HG03520 (cell line): Measurements from ENCODE around the gene ANO7.
"Not testable (repeated sequence)": the region's sequence is repeated elsewhere in the genome, so short reads cannot be mapped to it uniquely, and the experiment has no call there.

ENCODE experiments used
- ATAC-seq: cut with Tn5 transposase; IDR thresholded peaks from one replicate; pipeline ENCODE4 v1.9.1; 2021; ENCODE audit warnings: mild to moderate bottlenecking, moderate library complexity; ENCODE audit not compliant: unreplicated experiment

Gene ANO7

DNA sequence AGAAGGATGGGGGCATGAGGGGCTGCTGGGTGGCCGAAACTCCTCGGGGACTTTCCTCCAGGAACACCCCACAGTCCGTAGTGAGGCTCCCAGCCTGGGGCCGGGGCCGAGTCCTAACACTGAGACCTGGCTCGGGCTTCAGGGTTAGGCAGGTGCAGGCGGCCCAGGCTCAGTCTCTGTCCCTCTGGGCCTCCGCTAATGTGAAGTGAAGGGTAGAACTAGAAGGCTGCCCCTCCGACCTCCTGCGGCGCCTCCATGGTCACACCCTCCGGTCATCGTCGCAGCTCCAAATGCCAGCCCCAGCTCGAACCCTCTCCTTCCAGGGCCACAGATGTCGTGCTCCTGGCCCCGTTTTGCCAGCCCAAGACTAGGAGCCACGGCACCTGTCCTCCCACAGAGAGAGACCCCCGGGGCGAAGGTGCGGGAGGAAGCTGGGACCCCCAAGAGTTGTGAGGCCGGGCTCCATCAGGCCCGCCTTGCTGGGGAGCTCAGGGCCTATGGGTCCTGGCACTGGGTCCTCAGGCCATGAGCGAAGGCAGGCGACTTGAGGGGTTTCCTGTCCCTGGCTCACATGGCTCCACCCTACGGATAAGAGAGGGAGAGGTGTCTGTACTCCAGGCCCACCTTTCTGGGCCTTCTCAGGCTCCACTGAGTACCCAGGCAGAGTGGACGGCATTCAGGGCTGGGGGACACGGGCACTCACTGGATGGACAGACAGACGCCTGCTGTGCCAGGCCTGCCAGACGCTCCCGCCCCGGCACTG, 797 bp downstream of the ANO7 start:
- no peak for ATAC-seq

DNA sequence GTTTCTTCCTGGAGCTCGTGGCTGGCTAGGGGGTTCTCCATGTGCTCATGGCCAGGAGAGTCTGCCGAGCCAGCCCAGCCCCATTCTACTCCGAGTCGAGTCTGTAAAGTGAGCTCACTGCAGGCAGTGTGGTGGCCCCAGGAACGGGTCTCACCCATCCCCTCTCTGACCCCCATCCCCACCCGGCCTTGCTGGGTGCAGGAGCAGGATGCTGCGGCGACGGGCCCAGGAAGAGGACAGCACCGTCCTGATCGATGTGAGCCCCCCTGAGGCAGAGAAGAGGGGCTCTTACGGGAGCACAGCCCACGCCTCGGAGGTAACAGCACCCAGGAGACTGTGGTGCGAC, 1.4 kb downstream of the ANO7 start:
- no peak for ATAC-seq

DNA sequence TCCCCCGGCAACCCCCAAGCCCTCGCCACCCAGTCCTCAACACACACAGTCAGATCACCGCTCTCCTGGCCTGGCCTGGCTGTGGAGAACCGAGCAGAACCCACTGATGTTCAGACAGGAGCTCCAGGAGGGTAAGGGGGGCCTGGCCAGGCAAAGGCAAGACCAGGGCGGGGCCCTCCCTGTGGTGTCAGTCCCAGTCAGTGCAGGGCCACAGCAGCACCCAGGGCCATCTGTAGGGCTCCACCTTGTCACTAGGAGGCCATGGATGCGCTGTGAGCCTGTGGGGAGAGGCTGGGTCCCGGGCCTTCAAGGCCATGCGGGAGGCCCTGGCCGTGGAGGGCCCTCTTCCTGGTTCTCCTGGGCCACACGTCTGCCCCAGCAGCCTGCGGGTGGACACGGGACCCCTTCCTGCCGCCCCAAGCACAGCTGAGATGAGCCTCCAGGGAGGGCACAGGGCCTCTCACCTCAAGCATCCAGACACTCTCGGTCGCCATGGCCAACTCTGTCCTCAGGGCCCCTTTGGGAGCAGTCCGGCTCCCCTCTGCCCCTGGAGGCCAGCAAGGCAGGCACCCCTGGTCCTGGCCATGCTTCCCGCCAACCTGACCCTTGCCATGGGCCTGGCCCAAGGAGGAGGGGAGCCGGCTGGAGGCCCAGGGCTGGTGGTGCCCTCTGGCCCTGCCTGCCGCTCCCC, 2.0 kb downstream of the ANO7 start:
- ATAC-seq: no peak

DNA sequence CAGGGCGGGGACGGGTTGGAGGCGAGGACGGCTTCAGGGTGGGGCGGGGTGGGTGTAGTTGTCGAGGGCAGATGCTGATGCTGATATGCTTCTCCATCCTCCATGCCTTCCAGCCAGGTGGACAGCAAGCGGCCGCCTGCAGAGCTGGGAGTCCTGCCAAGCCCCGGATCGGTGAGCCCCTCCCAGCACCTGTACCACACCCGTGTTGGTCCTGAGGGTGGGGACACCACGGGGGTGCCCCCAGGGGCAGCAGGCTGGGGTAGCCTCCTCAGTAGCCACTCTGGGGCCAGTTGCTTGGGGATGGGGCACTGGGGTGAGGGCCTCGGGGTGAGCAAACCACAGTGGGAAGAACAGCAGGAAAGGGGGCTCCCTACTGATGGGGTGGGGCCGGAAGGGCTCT, 2.6 kb downstream of the ANO7 start:
- ATAC-seq: no peak

DNA sequence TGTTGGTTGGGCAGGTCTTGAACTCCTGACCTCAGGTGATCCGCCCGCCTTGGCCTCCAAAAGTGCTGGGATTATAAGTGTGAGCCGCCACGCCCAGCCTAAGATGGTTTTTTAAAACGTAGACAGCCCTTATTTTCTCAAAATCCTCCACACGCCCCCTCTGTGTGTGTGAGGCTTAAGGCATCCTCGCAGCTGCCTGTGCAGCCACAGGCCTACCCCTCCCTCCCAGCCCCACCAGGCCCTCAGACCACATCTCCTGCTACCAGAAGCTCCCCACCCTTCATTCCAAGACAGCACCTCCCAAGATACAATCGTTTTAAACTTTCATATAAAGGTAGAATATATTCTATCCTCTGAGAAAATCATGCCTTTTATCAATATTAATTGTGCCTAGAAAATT, 4.8 kb downstream of the ANO7 start:
- no peak for ATAC-seq

DNA sequence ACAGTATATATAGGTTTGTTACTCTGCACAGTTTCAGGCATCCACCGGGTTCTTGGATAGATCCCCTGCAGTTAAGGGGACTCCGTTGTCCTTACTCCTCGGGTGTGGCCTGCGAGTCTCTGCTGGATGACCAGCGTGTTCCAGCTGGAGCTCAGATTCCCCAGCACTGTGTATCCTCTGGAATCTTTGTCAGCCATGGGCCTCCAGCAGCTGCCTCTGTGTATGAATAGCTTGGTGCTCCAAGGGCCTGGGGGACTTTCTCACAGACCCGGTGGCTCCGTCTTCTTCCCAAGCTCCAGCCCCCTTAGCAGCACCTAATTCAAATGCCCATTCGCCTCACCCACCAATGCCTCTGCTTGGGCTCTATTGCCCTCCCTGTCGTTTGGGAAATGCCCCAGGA, 6.3 kb downstream of the ANO7 start:
- ATAC-seq: no peak

DNA sequence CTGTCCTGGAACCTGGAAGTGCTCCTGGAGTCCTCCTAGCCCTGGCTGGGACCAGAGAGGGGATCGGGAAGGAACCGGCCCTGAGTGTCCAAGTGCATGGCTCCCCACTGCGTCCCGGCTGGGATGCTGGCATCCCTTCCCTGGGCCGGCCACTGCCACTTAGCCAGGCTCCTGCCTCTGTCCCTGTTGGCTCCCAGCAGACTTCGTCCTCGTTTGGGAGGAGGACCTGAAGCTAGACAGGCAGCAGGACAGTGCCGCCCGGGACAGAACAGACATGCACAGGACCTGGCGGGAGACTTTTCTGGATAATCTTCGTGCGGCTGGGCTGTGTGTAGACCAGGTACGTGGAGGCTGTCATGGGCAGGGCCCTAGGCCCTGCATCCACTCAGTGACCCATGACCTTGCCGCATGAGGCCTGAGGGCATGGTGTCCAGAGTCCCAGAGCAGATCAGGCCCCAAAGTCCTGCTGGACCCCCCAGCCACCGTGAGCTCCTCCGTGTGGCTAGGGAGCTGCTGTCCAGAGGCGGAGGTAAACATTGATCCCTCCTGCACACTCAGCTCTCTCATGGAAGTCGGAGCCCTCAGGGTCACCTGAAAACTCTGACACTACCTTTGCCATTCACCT, 7.1 kb downstream of the ANO7 start:
- ATAC-seq: no peak

DNA sequence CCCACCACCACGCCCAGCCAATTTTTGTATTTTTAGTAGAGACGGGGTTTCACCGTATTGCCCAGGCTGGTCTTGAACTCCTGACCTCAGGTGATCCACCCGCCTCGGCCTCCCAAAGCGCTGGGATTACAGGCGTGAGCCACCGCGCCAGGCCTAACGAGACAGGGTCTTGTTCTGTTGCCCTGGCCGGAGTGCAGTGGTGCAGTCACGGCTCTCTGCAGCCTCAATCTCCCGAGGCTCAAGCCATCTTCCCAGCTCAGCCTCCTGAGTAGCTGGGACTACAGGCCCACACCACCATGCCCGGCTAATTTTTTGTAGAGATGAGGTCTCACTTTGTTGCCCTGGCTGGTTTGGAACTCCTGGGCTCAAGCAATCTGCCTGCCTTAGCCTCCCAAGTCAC, 8.8 kb downstream of the ANO7 start:
- ATAC-seq: not testable (repeated sequence)

DNA sequence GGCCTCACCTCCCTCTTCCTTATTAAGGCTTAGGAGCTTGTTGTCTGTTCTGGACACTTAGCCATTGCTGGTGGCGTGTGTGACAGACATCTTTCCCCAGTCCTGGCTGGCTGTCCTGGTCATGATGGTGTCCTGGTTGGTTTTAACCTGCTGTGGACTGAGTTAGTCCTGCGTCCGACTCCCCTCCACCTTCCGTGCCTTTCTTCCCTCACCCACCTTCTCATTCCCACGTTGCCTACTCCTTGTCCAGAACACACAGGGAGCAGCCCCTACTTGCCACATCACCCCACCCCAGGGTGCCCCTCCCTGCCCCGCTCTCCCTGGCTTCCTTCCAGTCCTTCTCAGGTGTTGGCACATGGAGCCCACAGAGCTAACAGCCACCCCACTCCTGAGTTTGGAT, 9.5 kb downstream of the ANO7 start:
- no peak for ATAC-seq

DNA sequence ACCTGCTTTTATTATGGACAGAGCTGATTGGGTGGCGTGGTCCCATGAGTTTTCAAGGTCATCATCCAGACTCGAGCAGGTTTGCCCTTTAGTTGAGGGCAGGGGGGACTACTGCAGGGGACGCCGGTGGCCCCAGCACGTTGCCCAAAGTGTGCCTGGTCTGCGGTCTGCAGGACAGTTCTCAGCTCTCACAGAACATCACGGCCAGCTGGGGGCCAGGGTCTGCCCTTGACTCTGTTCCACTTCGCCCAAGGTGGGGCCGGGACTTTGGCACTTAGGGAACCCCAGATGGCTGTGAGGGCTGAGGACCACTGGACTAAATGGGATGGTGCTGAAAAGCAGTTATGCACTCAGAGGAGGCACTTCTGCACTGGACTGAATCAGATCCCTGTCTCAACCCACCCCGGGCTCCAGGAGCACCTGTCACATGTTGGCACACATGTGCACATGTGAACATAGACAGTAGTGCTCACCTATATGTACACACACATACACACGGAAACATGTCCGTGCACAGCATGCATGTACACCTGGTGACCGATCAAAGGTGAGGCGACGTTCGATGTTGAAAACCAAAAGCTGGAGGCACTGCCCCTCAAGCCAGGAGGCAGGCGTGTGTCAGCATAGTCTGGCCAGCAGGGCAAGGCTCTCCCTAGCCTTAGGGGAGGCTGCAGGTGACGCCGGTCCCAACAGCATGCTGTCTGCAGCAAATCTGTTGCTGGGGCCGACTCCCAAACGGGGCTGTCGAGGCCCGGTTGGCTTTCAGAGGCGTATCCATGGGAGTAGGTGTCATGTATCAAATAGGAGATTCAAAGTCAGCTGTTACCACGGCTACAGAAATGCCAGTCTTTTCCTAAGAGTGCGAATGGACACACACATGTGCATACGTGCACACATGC, 10.2 kb downstream of the ANO7 start:
- ATAC-seq: no peak

DNA sequence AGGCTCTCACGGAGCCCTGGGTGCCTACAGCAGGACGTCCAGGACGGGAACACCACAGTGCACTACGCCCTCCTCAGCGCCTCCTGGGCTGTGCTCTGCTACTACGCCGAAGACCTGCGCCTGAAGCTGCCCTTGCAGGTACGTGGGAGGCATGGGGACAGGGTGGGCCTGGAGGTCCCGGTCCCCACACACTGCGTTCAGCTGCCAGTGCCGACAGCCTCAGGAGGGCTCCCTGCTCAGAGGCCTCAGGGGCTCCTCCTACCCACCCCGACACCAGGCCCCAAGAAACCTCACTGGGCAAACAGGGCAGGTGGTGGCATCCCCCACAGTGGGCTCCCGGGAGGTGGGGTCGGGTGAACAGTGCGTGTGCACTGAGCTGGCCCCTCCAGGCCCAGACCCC, 10.8 kb downstream of the ANO7 start:
- no peak for ATAC-seq

DNA sequence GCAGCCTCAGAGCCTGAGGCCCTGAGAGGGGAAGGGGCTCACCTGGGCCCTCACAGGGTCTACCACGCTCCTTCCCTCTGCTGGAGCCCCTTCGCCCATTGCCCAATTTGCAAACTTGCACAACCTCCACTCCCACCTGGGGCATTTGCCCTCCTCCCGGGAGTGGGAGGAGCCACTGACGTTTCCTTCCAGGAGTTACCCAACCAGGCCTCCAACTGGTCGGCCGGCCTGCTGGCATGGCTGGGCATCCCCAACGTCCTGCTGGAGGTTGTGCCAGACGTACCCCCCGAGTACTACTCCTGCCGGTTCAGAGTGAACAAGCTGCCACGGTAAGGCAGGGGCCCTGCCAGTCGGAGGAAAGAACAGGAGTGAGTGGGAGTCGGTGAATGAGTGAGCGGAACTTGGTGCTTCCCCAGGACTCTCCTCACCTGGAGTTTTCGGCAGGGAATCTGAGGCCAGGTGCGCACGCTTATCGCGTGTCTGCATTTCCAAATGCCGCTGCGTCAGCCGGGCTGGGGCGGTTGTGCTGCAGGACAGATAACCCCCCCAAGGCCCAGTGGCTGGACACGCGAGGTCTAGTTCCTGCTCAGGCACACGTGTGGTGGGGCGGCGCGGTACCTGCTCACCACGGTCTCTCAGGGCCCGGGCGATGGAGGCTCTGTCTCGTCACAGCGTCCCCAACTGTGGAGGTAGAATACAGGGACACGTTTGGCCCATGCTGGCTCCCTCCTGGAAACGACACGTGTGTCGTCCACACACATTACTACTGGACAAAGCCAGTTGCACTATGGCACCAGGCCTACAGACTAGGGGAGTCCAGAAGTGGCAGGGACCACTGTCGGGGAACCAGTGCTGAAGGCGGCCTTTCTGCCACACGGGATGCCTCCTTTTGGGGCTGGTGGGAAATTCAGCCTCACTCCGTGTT, 11.7 kb downstream of the ANO7 start:
- ATAC-seq: no peak

DNA sequence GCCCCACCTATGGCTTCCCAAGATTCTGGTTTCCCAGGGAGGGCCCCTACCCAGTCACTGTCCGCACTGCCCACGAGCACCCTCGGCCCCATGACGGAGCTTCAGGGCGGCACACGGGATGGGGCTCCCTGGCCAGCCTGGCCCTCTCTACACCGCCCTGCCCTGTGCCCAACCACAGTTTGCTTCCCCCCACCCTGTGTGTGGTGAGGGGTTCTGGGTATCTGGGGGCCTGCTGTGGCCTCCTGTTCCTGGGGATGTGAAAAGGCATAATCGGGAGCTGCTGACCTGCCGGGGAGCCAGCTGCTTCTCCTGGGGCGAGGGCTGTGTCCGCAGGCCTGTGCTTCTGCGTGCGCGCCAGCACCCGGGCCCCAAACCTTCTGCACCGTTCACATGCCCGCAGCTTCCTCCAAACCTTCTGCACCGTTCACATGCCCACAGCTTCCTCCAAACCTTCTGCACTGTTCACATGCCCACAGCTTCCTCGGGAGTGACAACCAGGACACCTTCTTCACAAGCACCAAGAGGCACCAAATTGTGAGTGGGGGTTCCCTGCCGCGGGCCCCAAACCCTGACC, 12.4 kb downstream of the ANO7 start:
- ATAC-seq: no peak

DNA sequence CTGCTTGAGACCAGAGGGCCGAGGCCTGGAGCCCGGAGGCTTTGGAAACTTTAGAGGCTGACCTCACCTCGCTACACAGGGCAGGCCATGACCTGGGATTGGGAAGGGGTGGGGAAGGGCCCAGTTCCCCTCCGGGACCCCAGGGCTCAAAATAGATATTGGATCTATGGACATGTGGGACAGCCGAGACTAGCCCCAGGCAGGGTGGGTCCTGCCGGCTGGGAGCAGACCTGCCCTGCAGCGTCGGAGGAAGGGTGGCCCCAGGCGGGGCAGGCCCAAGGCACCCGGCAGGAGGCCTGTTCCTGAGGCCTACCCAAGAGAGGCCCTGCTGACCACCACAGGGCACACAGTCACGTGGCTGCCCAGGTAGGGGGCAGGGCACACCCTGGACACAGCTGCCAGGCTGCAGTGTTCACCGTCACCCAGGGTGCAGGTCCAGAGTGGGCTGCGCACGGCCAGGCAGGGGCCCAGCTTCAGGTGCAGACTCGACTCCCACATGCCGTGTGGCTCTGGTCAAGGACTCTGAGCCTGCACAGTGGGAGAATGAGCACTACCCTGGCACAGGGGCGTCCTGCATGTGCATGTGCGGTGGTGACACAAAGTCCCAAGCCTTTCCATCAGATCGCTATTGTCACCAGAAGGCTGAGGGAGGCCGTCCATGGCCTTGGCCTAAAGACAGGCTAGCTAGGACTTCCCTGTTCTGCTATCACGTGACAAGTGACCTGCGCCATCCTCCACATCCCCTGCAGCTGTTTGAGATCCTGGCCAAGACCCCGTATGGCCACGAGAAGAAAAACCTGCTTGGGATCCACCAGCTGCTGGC, 13.2 kb downstream of the ANO7 start:
- ATAC-seq: no peak

DNA sequence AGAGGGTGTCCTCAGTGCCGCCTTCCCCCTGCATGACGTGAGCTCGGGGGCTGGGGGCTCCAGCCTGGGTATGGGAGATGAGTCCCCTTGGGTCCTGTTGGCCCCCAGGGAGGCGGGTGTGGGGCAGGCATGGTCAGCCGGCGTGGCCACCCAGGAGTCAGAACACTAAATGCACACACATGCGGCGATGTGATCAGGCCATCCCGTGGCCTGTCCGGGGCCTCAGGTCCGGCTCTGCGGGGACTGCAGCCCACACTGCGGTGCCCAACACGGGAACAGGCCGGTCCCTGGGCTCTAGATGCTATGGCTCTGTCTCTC, 13.8 kb downstream of the ANO7 start:
- ATAC-seq: no peak

DNA sequence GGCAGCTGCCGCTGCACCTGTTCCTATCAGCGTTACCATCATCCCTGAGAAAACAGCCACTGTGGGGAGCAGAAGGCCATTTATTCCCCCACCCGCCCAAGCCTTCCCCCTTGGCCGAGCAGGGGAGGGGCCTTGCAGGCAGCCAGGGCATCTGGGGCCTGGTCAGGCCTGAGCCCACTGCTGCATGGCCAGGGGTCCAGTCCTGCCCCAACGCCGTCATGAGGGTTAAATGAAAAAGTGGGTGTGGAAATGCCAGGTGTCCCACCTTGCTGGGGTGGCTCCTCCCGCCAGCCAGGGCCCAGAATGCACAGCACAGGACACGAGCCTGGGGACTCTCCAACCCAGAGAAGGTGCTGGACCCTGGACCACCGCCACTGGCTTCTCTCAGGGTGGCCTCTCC, 14.2 kb downstream of the ANO7 start:
- no peak for ATAC-seq

DNA sequence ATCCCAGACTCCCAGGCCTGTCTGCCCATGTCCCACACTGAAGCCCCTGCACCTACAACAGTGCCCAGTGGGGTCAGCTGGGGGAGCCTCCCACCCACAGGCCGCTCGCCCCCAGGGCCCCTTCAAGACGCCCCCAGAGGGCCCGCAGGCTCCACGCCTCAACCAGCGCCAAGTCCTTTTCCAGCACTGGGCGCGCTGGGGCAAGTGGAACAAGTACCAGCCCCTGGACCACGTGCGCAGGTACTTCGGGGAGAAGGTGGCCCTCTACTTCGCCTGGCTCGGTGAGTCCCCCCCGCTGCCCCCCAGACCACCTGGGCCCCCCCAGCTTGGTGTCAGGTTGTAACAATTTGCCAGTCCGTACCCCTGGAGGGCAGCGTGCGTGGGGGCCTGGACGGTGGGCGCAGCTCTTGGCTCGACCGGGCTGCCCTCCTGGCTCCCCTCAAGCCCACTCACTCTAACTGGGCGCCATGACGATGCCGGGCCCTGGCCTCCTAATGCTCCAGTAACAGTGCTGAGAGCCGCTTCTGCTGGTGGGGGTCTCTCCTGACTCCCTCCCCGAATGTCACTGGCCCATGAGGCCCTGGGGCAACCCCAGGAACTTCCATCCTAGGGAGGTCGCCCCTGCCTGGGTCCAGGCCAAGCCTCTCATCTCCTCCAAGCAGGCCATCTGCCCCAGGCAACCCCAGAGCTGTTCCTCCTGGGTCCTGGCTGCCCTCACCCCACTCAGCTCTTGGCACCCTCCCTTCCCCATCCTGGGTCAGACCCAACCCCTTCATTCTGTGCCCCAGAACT, 14.9 kb downstream of the ANO7 start:
- ATAC-seq: no peak

DNA sequence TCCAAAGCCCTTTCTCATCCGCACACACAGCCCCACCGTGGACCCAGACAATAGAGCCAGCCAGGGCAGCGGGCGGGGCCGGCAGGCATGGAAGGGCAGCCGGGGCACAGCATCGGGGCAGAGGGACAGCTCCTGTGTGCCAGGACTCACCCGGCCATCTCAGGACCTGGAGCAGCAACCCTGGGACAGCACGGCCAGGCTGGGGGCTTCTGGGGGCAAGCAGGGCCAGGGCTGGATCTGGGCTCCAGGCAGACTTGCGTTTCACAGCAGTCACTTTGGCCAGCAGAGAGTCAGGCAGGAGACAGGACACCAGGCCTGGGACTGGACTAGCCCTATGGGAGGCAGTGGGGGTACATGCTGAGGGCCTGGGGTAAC, 15.5 kb downstream of the ANO7 start:
- ATAC-seq: no peak

DNA sequence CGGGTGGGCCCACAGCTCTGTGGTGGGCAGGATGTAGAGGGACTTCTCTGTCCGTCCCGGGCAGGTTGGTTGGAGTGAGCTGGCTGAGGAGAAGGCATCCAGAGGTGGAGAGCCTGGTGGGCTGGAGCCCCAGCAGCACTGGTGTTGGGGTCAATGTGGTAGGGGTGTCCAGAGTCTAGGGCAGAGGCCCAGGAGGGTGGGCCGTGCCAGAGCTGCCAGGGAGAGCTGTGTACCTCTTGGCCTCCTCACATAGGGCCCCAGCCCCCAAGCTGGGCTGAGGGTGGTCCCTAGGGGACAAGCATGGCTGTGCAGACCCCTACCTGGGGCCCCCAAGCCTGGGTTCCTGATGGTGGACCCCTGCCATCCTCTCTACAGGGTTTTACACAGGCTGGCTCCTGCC, 16.0 kb downstream of the ANO7 start:
- ATAC-seq: no peak
